HepG2 (cell line): ENCODE data around the gene WDFY1. TPM values are rescaled to one million over a fixed set of nuclear protein-coding genes. Genes with fewer than 3 reads are reported as not detected.

Experiments
- BHLHE40 ChIP-seq: IDR thresholded peaks from 2 replicates; pipeline ENCODE4 v1.6.1; 2011; ENCODE audit warnings: low read length, improper control_type of control experiment
- BRCA1 ChIP-seq: sonication (generic); formaldehyde crosslinking; IDR thresholded peaks from 2 replicates; pipeline ENCODE4 v1.4.0; 2020; ENCODE audit warnings: missing genetic modification reagents
- CENPBD1 ChIP-seq: sonication (generic); formaldehyde crosslinking; IDR thresholded peaks from 2 replicates; pipeline ENCODE4 v1.8.0; 2022; ENCODE audit warnings: missing genetic modification reagents, low read depth, mild to moderate bottlenecking, borderline replicate concordance
- HOXA7 ChIP-seq: sonication (generic); formaldehyde crosslinking; IDR thresholded peaks from 2 replicates; pipeline ENCODE4 v1.8.1; 2022; ENCODE audit warnings: mild to moderate bottlenecking, missing genetic modification reagents, moderate library complexity
- LCORL ChIP-seq, 2 experiments: fragments of 450-650 bp in 1 of 2; sonication (generic) in 1 of 2; formaldehyde crosslinking in 1 of 2; IDR thresholded peaks; 2 replicates each; pipeline versions ENCODE4 v1.5.0 to v1.6.1; 2017 to 2020; ENCODE audit warnings: antibody characterized with exemption in 1 of 2, missing genetic modification reagents in 1 of 2
- NFIC ChIP-seq: IDR thresholded peaks from 2 replicates; pipeline ENCODE4 v1.6.1; 2012; ENCODE audit warnings: mild to moderate bottlenecking, low read length, inconsistent platforms
- NRL ChIP-seq: sonication (generic); formaldehyde crosslinking; IDR thresholded peaks from 2 replicates; pipeline ENCODE4 v1.5.0; 2020; ENCODE audit warnings: missing genetic modification reagents, mild to moderate bottlenecking, moderate library complexity, borderline replicate concordance
- RBAK ChIP-seq: sonication (generic); formaldehyde crosslinking; IDR thresholded peaks from 2 replicates; pipeline ENCODE4 v1.5.1; 2020; ENCODE audit warnings: mild to moderate bottlenecking, missing genetic modification reagents
- SCMH1 ChIP-seq: sonication (generic); formaldehyde crosslinking; IDR thresholded peaks from 2 replicates; pipeline ENCODE4 v1.9.0; 2021; ENCODE audit warnings: missing genetic modification reagents, mild to moderate bottlenecking, borderline replicate concordance
- STAT5B ChIP-seq: sonication (generic); formaldehyde crosslinking; IDR thresholded peaks from 2 replicates; pipeline ENCODE4 v1.4.0; 2020; ENCODE audit warnings: missing genetic modification reagents
- TAF1 ChIP-seq: sonication (generic); formaldehyde crosslinking; IDR thresholded peaks from 2 replicates; pipeline ENCODE4 v1.4.0; 2020; ENCODE audit warnings: missing genetic modification reagents
- TSC22D2 ChIP-seq: sonication (generic); formaldehyde crosslinking; IDR thresholded peaks from 2 replicates; pipeline ENCODE4 v1.5.1; 2020; ENCODE audit warnings: missing genetic modification reagents, mild to moderate bottlenecking, borderline replicate concordance
- ZFP36L1 ChIP-seq: sonication (generic); formaldehyde crosslinking; IDR thresholded peaks from 2 replicates; pipeline ENCODE4 v1.8.0; 2022; ENCODE audit warnings: mild to moderate bottlenecking, missing genetic modification reagents, moderate library complexity
- ZFY ChIP-seq: sonication (generic); formaldehyde crosslinking; IDR thresholded peaks from 2 replicates; pipeline ENCODE4 v1.4.0; 2020; ENCODE audit warnings: missing genetic modification reagents
- ZNF3 ChIP-seq: IDR thresholded peaks from 2 replicates; pipeline ENCODE4 v1.7.0; 2017; ENCODE audit warnings: inconsistent platforms
- ZNF547 ChIP-seq: sonication (generic); formaldehyde crosslinking; IDR thresholded peaks from 2 replicates; pipeline ENCODE4 v1.5.1; 2020; ENCODE audit warnings: mild to moderate bottlenecking, missing genetic modification reagents
- ZNF549 ChIP-seq: sonication (generic); formaldehyde crosslinking; IDR thresholded peaks from 2 replicates; pipeline ENCODE4 v1.5.0; 2020; ENCODE audit warnings: missing genetic modification reagents
- ZNF577 ChIP-seq: sonication (generic); formaldehyde crosslinking; IDR thresholded peaks from 2 replicates; pipeline ENCODE4 v1.4.0; 2020; ENCODE audit warnings: mild to moderate bottlenecking, low read depth, missing genetic modification reagents, borderline replicate concordance
- ZSCAN12 ChIP-seq: sonication (generic); formaldehyde crosslinking; IDR thresholded peaks from 2 replicates; pipeline ENCODE4 v1.9.0; 2021; ENCODE audit warnings: mild to moderate bottlenecking, missing genetic modification reagents
- polyA plus RNA-seq, 8 experiments: library from polyadenylated mRNA; depleted of rRNA in 3 of 8; stranded (reverse) in 7 of 8; unstranded in 1 of 8; fragments of >200 nt; fragmentation: Illumina TruSeq in 4 of 8; extraction: Trizol in 4 of 8; gene quantifications; 2 replicates each; pipeline versions ENCODE4 v1.2.1 to v1.2.3, GENCODE V29; 2011 to 2016; ENCODE audit warnings: low read depth in 4 of 8, missing spikeins in 1 of 8, mixed read lengths in 1 of 8; ENCODE audit not compliant: insufficient read depth in 1 of 8
- total RNA-seq, 5 experiments: library from RNA; depleted of rRNA; stranded (reverse); fragments of >200 nt; fragmentation: Illumina TruSeq; extraction: Trizol; gene quantifications; 2 replicates each; pipeline ENCODE4 v1.2.3, GENCODE V29; 2016; ENCODE audit warnings: low read depth in 1 of 5
- TF ChIP-seq, protein P1 (sequence below): sonication (generic); formaldehyde crosslinking; IDR thresholded peaks from 2 replicates; pipeline ENCODE4 v1.4.0; 2020; ENCODE audit warnings: mild to moderate bottlenecking, missing genetic modification reagents, borderline replicate concordance
- TF ChIP-seq, protein P2 (sequence below): IDR thresholded peaks from 2 replicates; pipeline ENCODE4 v1.6.1; 2016; ENCODE audit warnings: mild to moderate bottlenecking
- TF ChIP-seq, protein P3 (sequence below): IDR thresholded peaks from 2 replicates; pipeline ENCODE4 v1.6.1; 2016; ENCODE audit warnings: missing genetic modification reagents, missing compliant biosample characterization

Gene WDFY1
- total and polyA plus RNA-seq, 2 of the 13 experiments (the other 11 are each of a cell fraction or from before 2014, with no cell fraction given), result 77.0 to 78.4 TPM

DNA sequence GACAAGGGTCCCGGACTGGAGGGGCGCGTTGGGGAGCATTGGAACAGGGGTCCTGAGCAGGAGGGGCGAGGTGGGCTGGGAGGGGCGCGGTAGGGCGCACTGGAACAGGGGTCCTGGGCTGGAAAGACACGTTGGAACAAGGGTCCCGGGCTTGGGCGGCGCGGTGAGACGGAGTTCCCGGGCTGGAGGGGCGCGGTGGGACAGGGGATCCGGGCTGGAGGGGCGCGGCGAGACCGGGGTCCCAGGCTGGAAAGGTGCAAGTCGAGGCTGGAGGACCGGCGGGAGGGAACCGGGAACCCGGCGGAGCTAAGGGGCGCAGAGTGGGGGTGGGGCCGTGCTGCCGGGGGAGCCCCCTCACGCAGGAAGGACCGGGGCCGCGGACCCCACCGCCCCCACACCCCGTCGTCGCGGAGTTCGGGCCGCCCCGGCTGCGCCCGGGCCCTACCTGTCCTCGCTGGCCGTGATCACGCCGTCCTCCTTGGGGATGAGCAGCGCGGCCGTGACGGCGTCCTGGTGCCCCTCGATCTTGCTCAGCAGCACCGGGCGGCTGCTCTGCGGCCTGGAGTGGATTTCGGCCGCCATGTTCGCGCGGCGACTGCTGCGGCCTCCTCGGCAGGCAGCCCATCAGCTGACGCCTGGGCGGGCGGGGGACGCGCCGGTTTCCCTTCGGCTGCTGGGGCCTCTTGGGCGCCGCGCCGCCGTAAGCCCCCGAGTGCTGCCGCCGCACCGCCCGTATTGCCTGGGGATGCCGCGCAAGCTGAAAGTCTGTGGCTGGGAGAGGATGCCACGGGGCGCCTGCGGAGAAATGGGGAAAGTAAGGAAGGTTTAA is at the start of gene WDFY1 (continued):
- TF ChIP-seq, protein P1, sequence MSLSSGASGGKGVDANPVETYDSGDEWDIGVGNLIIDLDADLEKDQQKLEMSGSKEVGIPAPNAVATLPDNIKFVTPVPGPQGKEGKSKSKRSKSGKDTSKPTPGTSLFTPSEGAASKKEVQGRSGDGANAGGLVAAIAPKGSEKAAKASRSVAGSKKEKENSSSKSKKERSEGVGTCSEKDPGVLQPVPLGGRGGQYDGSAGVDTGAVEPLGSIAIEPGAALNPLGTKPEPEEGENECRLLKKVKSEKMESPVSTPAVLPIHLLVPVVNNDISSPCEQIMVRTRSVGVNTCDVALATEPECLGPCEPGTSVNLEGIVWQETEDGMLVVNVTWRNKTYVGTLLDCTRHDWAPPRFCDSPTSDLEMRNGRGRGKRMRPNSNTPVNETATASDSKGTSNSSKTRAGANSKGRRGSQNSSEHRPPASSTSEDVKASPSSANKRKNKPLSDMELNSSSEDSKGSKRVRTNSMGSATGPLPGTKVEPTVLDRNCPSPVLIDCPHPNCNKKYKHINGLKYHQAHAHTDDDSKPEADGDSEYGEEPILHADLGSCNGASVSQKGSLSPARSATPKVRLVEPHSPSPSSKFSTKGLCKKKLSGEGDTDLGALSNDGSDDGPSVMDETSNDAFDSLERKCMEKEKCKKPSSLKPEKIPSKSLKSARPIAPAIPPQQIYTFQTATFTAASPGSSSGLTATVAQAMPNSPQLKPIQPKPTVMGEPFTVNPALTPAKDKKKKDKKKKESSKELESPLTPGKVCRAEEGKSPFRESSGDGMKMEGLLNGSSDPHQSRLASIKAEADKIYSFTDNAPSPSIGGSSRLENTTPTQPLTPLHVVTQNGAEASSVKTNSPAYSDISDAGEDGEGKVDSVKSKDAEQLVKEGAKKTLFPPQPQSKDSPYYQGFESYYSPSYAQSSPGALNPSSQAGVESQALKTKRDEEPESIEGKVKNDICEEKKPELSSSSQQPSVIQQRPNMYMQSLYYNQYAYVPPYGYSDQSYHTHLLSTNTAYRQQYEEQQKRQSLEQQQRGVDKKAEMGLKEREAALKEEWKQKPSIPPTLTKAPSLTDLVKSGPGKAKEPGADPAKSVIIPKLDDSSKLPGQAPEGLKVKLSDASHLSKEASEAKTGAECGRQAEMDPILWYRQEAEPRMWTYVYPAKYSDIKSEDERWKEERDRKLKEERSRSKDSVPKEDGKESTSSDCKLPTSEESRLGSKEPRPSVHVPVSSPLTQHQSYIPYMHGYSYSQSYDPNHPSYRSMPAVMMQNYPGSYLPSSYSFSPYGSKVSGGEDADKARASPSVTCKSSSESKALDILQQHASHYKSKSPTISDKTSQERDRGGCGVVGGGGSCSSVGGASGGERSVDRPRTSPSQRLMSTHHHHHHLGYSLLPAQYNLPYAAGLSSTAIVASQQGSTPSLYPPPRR, result peak; percentile 84
- TF ChIP-seq TAF1 (CRISPR knock-in tag) (peak; percentile 97), BHLHE40 (0 out of 2 replicates have a peak, but pooled peaks have one; percentile 27), ZNF549 (CRISPR knock-in tag) (no peak), ZFY (CRISPR knock-in tag) (peak; percentile 99), BRCA1 (CRISPR knock-in tag) (peak; percentile 76; the same call in 1 of the 2 replicates), RBAK (CRISPR knock-in tag) (0 out of 2 replicates have a peak, but pooled peaks have one; percentile 53), TSC22D2 (CRISPR knock-in tag) (peak; percentile 97), LCORL (IDR thresholded peaks at IDR 0.05) (no peak), LCORL (CRISPR knock-in tag; IDR thresholded peaks at IDR 0.05) (no peak; the same call in none of the 2 replicates), ZFP36L1 (no peak; the same call in 1 of the 2 replicates), STAT5B (peak; percentile 97), HOXA7 (CRISPR knock-in tag) (0 out of 2 replicates have a peak, but pooled peaks have one; percentile 71), ZSCAN12 (CRISPR knock-in tag) (no peak), NFIC (no peak; the same call in 1 of the 2 replicates), ZNF3 (peak; percentile 80; the same call in 1 of the 2 replicates), CENPBD1 (peak; percentile 95; the same call in 1 of the 2 replicates), SCMH1 (CRISPR knock-in tag) (no peak), ZNF547 (CRISPR knock-in tag) (peak; percentile 57), ZNF577 (CRISPR knock-in tag) (no peak), NRL (0 out of 2 replicates have a peak, but pooled peaks have one; percentile 88)
- TF ChIP-seq, protein P2, sequence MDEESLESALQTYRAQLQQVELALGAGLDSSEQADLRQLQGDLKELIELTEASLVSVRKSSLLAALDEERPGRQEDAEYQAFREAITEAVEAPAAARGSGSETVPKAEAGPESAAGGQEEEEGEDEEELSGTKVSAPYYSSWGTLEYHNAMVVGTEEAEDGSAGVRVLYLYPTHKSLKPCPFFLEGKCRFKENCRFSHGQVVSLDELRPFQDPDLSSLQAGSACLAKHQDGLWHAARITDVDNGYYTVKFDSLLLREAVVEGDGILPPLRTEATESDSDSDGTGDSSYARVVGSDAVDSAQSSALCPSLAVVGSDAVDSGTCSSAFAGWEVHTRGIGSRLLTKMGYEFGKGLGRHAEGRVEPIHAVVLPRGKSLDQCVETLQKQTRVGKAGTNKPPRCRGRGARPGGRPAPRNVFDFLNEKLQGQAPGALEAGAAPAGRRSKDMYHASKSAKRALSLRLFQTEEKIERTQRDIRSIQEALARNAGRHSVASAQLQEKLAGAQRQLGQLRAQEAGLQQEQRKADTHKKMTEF (CRISPR knock-in tag), result peak; percentile 98
- TF ChIP-seq, protein P3, sequence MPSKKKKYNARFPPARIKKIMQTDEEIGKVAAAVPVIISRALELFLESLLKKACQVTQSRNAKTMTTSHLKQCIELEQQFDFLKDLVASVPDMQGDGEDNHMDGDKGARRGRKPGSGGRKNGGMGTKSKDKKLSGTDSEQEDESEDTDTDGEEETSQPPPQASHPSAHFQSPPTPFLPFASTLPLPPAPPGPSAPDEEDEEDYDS (CRISPR knock-in tag), result peak; percentile 90
